GM12864 (cell line): ENCODE results near the gene CHTF8.
"Not testable (repeated sequence)": the region's sequence is repeated elsewhere in the genome, so short reads cannot be mapped to it uniquely, and the experiment has no call there.

Experiments
- DNase-seq: peaks from one replicate; pipeline ENCODE4 v3.0.0-alpha.2; 2011; ENCODE audit warnings: low read depth
- H3K4me3 ChIP-seq: 2 replicates; pipeline ENCODE4 v1.5.1; 2011; ENCODE audit warnings: mild to moderate bottlenecking, low read depth, low read length, control low read depth
- CTCF ChIP-seq: IDR thresholded peaks from 2 replicates; pipeline ENCODE4 v1.5.1; 2011; ENCODE audit warnings: low read depth, mild to moderate bottlenecking, moderate library complexity, low read length, control low read depth, inconsistent platforms; ENCODE audit errors: missing control alignments

CHTF8 gene

GRCh38 chr16:69133373-69133954 is 1.1 kb upstream of the CHTF8 start:
- no peak for DNase-seq
- H3K4me3 ChIP-seq = peak overlapping the region; percentile 98
- no peak for TF ChIP-seq CTCF

- DNase-seq = no peak
- no peak for TF ChIP-seq CTCF
- peak overlapping the region; percentile 98 for H3K4me3 ChIP-seq
These were observed 457 bp downstream of the CHTF8 start for GRCh38 chr16:69131839-69132423.

- DNase-seq = no peak
- TF ChIP-seq CTCF = no peak
- peak overlapping the region; percentile 98 for H3K4me3 ChIP-seq
These were observed 1.1 kb downstream of the CHTF8 start for GRCh38 chr16:69131167-69131838.

- no peak for TF ChIP-seq CTCF
- no peak overlapping the region for H3K4me3 ChIP-seq
- DNase-seq = no peak
These were observed 1.9 kb downstream of the CHTF8 start for GRCh38 chr16:69130461-69130860.

GRCh38 chr16:69127966-69128510 is 4.3 kb downstream of the CHTF8 start:
- H3K4me3 ChIP-seq = no peak overlapping the region
- no peak for TF ChIP-seq CTCF
- no peak for DNase-seq

- not testable (repeated sequence) for DNase-seq, H3K4me3 ChIP-seq
These were observed 5.6 kb downstream of the CHTF8 start for GRCh38 chr16:69126801-69127200.

GRCh38 chr16:69126221-69126620 is 6.2 kb downstream of the CHTF8 start:
- no peak overlapping the region for H3K4me3 ChIP-seq
- DNase-seq = no peak
- TF ChIP-seq CTCF = no peak

GRCh38 chr16:69124961-69125360 is 7.4 kb downstream of the CHTF8 start:
- not testable (repeated sequence) for DNase-seq

GRCh38 chr16:69124406-69124805 is 8.0 kb downstream of the CHTF8 start:
- DNase-seq, H3K4me3 ChIP-seq: not testable (repeated sequence)

More at GRCh38 chr16:69124961-69125360, 7.4 kb downstream of the CHTF8 start:
- not testable (repeated sequence) for H3K4me3 ChIP-seq
